Suppressor macrophage (primary cell): ENCODE results near the gene DNAAF5.

Source experiments
- DNase-seq, 4 experiments: peaks; one replicate each; pipeline ENCODE4 v3.0.0-alpha.2; 2020 to 2022
- total RNA-seq, 17 experiments: gene quantifications; one replicate each; lab custom pipeline; 2026; ENCODE audit warnings: mixed read lengths in 6 of 17, inconsistent platforms in 3 of 17; lab: John Stamatoyannopoulos, UW

DNAAF5 gene
- total RNA-seq, result 8.7 to 31.5 (median 17.7) reads per million in 17 experiments

DNA sequence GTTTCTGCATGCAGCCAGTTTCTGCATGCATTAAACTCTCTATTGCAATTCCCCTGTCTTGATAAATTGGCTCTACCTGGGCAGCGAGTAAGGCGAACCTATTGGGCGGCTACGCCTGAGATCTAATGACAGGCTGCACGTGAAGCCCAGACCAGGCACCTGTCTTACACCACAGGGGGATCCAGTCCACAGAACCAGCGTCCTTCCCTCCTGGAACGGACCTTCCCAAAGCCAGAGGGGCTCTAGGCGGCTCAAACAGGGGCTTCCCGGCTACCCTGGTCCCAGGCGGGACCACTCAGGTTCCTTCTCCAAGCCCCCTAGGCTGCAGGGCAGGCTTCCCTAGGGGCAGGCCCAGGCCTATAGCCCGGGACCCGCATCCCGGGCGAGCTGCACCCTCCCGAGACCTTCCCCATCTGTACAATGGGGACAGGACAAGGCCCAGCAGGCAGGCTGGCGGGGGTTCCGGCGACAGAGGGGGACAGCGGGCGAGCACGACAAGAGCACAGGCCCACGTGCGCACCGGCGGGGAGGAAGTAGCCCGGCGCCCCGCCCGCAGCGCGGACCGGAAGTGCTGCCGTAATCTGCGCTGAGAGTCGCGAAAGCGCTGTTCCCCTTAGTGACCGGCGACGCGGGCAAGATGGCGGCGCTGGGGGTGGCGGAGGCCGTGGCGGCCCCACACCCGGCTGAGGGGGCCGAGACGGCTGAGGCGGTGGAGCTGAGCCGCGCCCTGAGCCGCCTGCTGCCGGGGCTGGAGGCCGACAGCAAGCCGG is at the start of gene DNAAF5:
TSS of gene DNAAF5 (plus strand) at position 616 of the 770 bp plus-strand sequence. CDS start at position 638, 22 bp downstream.
- peak; percentile 91 to 96 (median 94) for DNase-seq

DNA sequence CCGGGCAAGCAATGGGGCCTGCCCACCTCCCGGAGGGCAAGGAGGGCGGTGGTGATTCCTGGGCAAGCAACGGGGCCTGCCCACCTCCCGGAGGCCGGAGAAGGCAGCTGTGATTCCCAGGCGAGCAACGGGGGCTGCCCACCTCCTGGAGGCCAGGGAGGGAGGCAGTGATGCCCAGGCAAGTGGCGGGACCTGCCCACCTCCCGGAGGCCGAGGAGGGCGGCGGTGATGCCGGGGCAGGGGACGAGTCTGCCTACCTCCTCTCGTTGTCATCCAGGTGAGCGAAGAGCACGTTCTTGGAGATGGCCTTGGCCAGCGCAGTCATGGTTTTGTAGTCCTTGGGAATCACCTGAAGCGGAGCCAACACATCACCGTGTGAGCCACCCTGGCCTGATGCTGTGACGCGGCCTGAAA is 49.5 kb upstream of the DNAAF5 start:
- no peak for DNase-seq

- no peak for DNase-seq
Observed at GRCh38 chr7:680411-681127, 45.9 kb upstream of the DNAAF5 start.

DNA sequence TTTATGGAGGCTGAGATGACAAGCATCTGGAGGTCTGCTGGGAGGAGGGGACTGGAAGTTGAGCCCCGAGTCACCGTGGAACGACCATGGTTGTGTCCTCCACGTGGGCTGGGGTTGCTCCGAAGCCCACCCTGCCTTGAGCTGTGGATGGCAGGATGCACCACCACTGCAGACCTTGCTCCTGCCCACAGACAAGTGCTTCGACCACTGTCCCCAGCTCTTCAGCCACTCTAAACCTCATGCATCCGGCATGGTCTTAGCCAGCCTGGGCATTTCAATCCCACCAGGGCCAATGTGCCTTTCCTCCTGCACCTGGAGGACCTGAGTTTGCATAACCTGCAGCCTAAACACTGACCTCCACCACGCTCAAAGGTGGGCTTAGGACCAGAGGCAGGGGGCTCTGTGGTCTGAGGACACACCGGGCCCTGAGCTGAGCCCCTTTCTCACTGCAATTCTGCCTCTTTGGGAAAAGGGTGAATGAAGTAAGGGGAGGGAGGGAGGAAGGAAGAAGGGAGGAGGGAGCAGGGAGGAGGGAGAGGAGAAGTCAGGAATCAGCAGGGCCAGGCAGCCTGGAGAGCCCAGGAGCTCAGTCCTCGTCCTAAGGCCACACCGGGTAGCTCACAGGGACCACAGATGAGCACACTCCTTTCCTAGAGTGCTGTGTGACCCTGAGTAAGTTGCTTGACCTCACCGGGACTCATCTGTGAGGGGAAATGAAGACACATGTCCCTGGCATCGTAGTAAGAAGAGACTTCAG is 44.8 kb upstream of the DNAAF5 start:
- DNase-seq, result no peak

DNA sequence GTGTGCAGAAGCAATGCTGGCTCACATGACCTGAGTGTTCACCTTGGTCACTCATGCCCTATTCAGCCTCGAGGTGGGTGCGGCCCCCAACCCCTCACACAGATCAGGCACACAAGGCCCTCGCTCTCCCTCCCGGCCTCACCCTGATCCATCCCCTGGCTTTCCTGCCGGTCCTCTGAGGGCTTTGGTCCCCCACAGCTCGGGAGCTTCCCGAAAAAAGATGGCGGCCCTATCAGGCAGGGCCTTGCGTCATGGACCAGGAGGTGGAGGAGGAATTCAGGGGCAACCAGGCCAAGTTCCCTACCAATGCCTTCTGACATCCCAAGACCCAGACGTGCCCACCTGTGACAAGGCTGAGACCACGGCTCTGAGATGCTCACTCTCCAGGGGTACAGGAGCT is 43.7 kb upstream of the DNAAF5 start:
- DNase-seq, result no peak

GRCh38 chr7:683526-684205 is 42.8 kb upstream of the DNAAF5 start:
- DNase-seq, result no peak

- no peak for DNase-seq
Observed at GRCh38 chr7:684416-684815, 42.1 kb upstream of the DNAAF5 start.

- DNase-seq, result no peak
Observed at GRCh38 chr7:685540-685939, 41.0 kb upstream of the DNAAF5 start.

- DNase-seq, result no peak
Observed at GRCh38 chr7:690478-691360, 35.8 kb upstream of the DNAAF5 start.

DNA sequence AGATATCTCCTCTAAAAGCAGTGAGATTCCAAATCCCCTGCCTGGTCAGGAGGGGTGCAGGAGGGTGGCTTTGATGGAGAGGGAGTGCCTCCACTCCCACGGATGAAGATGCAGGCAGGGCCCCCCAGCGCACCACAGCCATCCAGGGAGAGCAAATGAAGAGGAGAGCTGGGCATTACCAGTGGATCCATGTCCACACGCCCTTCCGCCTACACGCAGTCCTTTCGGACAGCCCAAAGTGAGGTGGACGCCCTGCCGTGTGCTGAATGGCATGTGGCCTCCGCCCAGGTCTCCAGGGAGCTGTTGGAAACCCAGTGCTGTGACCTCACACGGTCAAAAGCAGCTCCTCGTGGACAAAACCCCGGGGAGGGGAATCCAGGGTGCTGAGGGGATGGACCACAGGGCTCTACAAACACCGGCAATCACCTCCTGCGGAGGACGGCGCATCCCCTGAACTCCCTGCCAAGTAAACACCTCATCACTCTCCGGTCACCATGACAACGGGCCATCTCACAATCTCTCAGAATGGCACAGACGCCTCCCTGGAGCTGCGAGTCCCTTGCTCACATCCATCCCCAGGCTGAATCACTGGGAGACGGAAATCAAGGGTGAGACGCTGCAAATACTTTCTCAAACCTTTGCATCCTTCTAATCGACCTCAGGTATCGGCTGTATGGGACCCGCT is 35.0 kb upstream of the DNAAF5 start:
- no peak for DNase-seq

DNA sequence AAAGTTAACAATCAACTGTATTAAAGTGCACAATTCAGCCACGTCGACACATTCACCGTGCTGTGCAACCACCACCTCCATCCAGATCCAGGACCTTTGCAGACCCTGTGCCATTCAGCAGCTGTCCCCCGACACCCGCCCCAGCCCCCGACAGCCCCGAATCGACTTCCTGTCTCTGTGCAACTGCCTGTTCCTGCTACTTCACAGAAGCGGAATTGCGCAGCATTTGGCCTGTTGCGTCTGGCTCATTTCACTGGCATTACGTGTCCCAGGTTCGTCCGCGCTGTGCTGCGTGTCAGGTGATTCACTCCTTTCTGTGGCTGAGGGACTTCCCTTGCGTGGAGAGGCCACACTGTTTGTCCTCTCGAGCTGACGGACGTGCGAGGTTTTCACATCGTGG is 33.2 kb upstream of the DNAAF5 start:
- no peak for DNase-seq

GRCh38 chr7:696426-696811 is 30.1 kb upstream of the DNAAF5 start:
- DNase-seq, result no peak

DNA sequence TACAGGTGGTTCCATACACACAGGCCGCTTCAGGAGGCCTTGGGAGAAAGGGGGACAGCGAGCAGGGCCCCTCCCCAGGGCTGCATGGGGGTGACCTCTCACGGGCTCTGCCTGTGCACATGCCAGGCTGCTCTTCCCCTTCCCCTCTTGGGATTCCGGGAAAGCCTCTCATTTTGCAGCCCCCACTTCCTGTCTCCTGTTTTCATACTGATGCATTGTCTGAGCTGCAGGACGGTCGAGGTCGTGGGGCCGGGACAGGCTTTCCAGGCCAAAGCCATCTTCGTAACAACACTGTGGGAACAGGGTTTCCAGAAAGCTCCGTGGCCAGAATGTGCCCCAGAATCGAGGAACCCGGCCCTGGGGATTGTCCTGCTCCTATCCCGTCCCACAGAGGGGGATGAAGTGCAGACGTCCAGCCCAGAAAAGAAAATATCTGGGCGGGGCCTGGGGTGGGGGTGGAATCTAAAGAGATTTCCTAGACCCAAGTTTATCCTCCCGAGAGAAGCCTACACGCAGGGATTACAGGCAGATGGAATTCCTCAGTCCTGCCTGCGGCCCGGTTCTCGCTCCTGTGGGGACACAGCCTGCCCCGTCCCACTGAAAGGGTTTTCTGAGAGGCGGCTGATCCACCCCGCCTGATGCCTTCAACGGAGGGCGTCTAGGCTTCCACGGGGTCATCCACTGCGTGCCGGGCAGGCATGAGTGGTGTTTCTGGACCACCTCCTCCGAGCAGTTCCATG is 29.5 kb upstream of the DNAAF5 start:
- DNase-seq, result no peak

DNA sequence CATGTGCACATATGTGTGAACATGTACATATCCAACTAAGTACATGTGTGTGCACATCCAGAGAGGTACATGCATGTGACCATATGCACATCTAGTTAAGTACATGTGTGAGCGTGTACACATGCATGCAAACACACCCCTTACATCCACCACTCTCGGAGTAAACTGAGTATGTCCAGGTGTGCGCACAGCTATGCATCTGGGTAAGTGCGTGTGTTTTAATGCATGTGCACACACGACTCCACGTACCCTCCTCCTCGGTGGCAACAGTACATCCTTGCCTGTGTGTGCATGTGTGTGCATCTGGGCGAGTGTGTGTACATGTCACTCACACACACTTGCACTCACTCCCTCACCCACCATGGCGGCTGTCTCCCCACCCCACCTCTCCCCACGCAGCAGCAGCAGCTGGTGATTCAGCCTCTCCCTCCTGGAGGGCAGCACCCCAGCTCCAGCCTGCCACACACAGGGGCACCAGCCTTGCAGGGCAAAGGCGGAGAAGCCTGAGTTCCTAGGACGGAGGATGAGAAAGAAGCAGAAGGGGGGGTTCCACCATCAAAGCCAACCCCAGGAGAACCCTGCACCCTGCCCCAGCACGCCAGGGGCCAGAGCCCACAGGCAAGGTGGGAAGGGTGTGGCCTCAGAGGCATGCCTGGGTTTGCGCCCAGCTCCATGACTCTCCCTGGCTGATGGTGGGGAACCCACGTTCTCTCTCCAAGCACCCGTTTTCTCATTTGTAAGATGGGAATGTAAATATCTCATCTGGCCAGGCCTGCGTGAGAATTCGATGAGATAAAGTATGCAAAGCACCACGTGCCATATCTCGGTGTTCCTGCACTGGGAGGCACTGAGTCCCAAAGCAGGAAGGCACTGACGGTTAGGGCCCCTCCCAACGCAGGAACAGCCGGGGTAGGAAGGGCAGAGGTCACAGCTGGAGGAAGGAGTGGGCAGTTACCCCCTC is 27.7 kb upstream of the DNAAF5 start:
- no peak for DNase-seq

- DNase-seq, result no peak
Observed at GRCh38 chr7:699476-700170, 26.9 kb upstream of the DNAAF5 start.

- no peak for DNase-seq
Observed at GRCh38 chr7:701086-701671, 25.3 kb upstream of the DNAAF5 start.

DNA sequence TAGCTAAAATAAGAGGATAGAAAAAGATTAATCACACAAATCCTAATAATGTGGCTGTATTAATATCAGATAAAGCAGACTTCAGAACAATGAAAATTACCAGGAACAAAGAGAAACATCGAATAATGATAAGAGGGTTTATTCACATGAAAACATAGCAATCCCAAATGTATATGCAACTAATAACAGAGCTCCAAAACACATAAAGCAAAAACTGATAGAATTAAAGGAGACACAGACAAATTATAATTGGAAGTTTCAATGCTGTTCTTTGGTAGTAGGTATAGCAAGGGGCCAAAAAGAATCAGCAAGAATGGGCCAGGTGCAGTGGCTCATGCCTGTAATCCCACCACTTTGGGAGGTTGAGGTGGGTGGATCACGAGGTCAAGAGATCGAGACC is 23.4 kb upstream of the DNAAF5 start:
- no peak for DNase-seq

DNA sequence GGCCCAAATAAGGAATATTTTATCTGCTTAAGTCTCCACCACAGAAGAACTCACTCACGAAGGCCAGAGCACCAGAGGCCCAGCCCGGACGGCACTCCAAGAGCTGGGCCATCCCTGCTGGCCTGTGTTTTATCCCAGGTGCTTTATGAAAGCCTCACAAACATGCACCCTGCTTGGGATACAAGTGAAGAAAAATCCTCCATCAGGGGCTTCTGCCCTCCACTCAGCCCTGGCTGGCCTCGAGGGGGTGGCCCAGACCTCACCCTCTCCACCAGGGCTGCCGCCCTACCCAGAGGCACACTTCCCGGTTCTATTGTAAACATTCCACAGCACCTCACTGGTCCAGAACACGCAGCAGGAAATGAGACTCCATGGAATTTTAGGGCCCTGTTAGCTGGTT is 19.8 kb upstream of the DNAAF5 start:
- no peak for DNase-seq
